Osteoblast (primary cell): ENCODE data around the gene DMRT1. TPM values are rescaled to one million over a fixed set of nuclear protein-coding genes. Genes with fewer than 3 reads are reported as not detected.

Experiments
- DNase-seq: peaks from one replicate; pipeline ENCODE4 v3.0.0; 2011; ENCODE audit warnings: low spot score, mixed read lengths; ENCODE audit not compliant: insufficient read length; ENCODE audit errors: missing footprints
- H2AFZ ChIP-seq: 2 replicates; pipeline ENCODE4 v1.6.0; 2011; ENCODE audit warnings: mild to moderate bottlenecking, low read length
- H3K27ac ChIP-seq: 2 replicates; pipeline ENCODE4 v1.5.1; 2011; ENCODE audit warnings: mild to moderate bottlenecking, low read depth, low read length, moderate library complexity
- H3K27me3 ChIP-seq: 2 replicates; pipeline ENCODE4 v1.6.0; 2012; ENCODE audit warnings: mild to moderate bottlenecking, control low read depth, inconsistent platforms, low read length, moderate library complexity; ENCODE audit not compliant: insufficient read depth
- H3K36me3 ChIP-seq: 2 replicates; pipeline ENCODE4 v1.5.1; 2011; ENCODE audit warnings: mild to moderate bottlenecking, low read length, control low read depth, moderate library complexity; ENCODE audit not compliant: insufficient read depth
- H3K4me1 ChIP-seq: 2 replicates; pipeline ENCODE4 v1.5.1; 2011; ENCODE audit warnings: mild to moderate bottlenecking, low read length, control low read depth, moderate library complexity; ENCODE audit not compliant: insufficient read depth
- H3K4me2 ChIP-seq: 2 replicates; pipeline ENCODE4 v1.6.0; 2011; ENCODE audit warnings: mild to moderate bottlenecking, low read length; ENCODE audit not compliant: insufficient read depth
- H3K4me3 ChIP-seq: fragments of 200-600 bp; sonication (generic); 3 replicates; pipeline ENCODE4 v1.5.1; 2012; ENCODE audit warnings: mild to moderate bottlenecking, low read length, inconsistent platforms; ENCODE audit not compliant: insufficient read depth
- H3K79me2 ChIP-seq: 2 replicates; pipeline ENCODE4 v1.6.0; 2012; ENCODE audit warnings: mild to moderate bottlenecking, low read length, control low read depth, inconsistent platforms; ENCODE audit not compliant: insufficient read depth
- H3K9me3 ChIP-seq: 2 replicates; pipeline ENCODE4 v1.5.1; 2011; ENCODE audit warnings: low read depth, low read length, control low read depth
- H4K20me1 ChIP-seq: 2 replicates; pipeline ENCODE4 v1.6.0; 2012; ENCODE audit warnings: mild to moderate bottlenecking, low read length, control low read depth; ENCODE audit not compliant: insufficient read depth
- total RNA-seq: library from RNA; depleted of rRNA; stranded (reverse); fragments of >200 nt; gene quantifications from 2 replicates; pipeline ENCODE4 v1.2.3, GENCODE V29; 2012
- TF ChIP-seq, protein P1 (sequence below): IDR thresholded peaks from 2 replicates; pipeline ENCODE4 v1.5.1; 2011; ENCODE audit warnings: mild to moderate bottlenecking, low read depth, low read length, moderate library complexity; ENCODE audit errors: extremely low read depth

The DMRT1 gene
- total RNA-seq, 1 donor = not detected

DNA sequence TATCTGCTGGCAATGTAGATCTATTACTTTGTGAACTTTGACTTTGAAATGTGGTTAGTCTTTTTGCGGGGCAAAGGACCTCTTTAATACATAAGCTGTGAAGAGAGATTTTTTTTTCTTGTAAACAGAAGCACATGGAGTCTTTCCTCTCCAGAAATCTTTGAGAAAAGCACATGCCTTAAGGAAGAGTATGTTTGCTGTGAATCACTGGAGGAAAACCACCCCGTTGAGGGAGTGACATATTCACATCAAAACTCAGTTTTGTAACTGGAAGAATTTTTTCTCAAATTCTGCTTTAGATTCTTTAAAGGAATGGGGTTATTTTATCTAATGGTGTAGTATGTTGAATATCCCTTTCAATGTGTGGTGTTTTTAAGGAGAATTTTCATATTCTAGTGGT, 138.5 kb downstream of the DMRT1 start:
- no peaks in the 10 kb centered on the region for H3K9me3 ChIP-seq
- no peak overlapping the region for H2AFZ ChIP-seq
- no peak overlapping the region for H3K27ac ChIP-seq
- no peaks in the 10 kb centered on the region for H3K4me1 ChIP-seq
- no peaks in the 10 kb centered on the region for H3K79me2 ChIP-seq
- H3K4me2 ChIP-seq = no peak overlapping the region
- H3K27me3 ChIP-seq = peaks cover 36% of the 10 kb centered on the region
- no peaks in the 10 kb centered on the region for H4K20me1 ChIP-seq
- TF ChIP-seq, protein P1, sequence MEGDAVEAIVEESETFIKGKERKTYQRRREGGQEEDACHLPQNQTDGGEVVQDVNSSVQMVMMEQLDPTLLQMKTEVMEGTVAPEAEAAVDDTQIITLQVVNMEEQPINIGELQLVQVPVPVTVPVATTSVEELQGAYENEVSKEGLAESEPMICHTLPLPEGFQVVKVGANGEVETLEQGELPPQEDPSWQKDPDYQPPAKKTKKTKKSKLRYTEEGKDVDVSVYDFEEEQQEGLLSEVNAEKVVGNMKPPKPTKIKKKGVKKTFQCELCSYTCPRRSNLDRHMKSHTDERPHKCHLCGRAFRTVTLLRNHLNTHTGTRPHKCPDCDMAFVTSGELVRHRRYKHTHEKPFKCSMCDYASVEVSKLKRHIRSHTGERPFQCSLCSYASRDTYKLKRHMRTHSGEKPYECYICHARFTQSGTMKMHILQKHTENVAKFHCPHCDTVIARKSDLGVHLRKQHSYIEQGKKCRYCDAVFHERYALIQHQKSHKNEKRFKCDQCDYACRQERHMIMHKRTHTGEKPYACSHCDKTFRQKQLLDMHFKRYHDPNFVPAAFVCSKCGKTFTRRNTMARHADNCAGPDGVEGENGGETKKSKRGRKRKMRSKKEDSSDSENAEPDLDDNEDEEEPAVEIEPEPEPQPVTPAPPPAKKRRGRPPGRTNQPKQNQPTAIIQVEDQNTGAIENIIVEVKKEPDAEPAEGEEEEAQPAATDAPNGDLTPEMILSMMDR = no peak
- no peak for DNase-seq
- no peaks in the 10 kb centered on the region for H3K36me3 ChIP-seq
- no peak overlapping the region for H3K4me3 ChIP-seq

DNA sequence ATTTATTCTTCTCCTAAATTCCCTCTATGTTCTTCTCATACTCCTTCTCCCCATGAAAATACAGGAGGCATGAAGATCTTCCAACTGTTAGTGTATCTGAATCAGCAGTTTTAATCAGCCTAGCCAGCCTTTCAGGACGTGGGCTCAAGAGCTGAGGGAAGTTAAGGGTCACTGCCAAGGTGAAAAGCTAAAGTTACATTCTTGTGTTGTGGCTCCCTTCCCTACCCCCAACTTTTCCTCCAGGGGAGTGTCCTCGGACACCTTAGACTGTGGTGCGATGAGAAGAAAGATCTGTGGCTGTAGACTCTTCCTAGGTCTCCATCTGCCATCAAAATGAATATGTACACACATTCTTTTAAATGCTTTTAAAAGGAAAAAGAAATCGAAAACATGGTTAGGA, 139.1 kb downstream of the DMRT1 start:
- Histone ChIP-seq H3K4me2 (no peak overlapping the region), H3K27me3 (peaks cover 30% of the 10 kb centered on the region), H3K4me3 (no peak overlapping the region), H3K4me1 (no peaks in the 10 kb centered on the region), H4K20me1 (no peaks in the 10 kb centered on the region), H3K27ac (no peak overlapping the region), H3K79me2 (no peaks in the 10 kb centered on the region), H3K9me3 (no peaks in the 10 kb centered on the region), H3K36me3 (no peaks in the 10 kb centered on the region), H2AFZ (no peak overlapping the region)
- DNase-seq = no peak
- TF ChIP-seq, protein P1 = no peak

DNA sequence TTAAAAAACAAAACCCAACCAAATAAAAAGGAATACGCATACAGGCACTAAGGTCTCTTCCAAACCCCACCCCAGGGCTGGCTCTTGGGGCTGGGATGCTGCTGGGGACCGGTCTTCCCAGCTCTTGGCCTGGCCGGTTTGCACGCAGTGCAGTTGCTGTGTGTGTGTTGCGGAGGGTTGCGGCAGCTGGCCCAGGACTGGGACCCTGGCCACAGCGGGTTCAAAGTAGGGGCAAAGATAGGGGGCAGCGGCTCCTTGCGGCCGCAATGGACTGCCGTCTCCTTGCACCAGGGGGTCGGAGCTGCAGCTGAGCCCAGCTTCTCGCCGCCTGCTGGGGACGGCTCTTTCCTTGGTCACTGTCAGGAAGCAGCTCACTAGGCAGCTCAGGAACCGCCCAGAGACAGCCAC, 140.0 kb downstream of the DMRT1 start:
- Histone ChIP-seq H3K36me3 (no peaks in the 10 kb centered on the region), H3K9me3 (no peaks in the 10 kb centered on the region), H3K27ac (no peak overlapping the region), H3K4me1 (no peaks in the 10 kb centered on the region), H3K4me3 (no peak overlapping the region), H3K79me2 (no peaks in the 10 kb centered on the region), H2AFZ (no peak overlapping the region), H3K27me3 (peaks cover 22% of the 10 kb centered on the region), H3K4me2 (no peak overlapping the region), H4K20me1 (no peaks in the 10 kb centered on the region)
- no peak for DNase-seq
- TF ChIP-seq, protein P1 = no peak

DNA sequence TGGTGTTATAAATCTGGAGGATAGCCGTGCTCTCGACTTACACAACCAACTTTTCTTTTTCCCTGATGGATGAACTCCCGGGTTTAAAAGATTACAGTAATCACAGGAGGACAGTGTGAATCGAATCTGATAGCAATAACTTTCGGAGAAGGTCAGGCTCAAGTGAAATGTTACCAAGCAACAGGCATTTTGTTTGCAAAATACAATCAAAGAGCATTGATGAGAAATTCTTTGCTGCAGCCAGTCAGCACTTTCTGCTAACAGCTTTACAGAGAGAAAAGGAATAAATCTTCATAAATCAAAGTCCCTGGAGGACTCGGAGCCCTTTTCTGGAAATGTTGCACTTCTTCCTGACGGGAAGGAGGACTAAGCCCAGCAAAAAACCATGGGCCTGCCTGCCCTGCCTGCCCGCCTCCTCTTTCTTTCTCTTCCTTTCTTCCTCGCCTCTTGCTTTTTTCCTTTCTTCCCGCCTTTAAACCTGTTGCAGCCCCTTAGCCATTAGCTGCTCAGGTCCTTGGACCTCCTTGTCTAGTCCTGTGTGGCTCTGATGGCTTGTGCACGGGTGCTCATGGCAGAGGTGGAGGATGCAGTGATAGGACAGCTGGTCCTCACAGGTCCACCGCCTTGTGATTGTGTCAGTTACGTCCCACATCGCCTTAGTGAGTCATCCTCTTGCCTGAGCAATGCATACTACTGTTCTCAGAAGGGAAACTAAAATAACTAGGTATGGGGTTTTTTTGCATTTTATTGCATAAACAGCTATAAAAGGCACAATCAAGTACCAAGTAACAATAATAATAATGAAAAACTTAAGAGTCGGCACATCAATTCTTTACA, 141.1 kb downstream of the DMRT1 start:
- Histone ChIP-seq H3K36me3 (no peaks in the 10 kb centered on the region), H3K27ac (no peak overlapping the region), H3K9me3 (no peaks in the 10 kb centered on the region), H3K79me2 (no peaks in the 10 kb centered on the region), H4K20me1 (no peaks in the 10 kb centered on the region), H3K27me3 (peaks cover 18% of the 10 kb centered on the region), H2AFZ (no peak overlapping the region), H3K4me3 (no peak overlapping the region), H3K4me2 (no peak overlapping the region), H3K4me1 (no peaks in the 10 kb centered on the region)
- TF ChIP-seq, protein P1 = no peak
- no peak for DNase-seq
